Upper lobe of left lung (tissue), 6 donors: Measurements from ENCODE around the gene DLGAP1. TPM values are rescaled to one million over a fixed set of nuclear protein-coding genes. Genes with fewer than 3 reads are reported as not detected.

Experiments
- ATAC-seq, 2 donors: fragments of 200-7000 bp; cut with Tn5 transposase; one replicate each; pipeline ENCODE4 v1.9.1; 2022; ENCODE audit warnings: mild to moderate bottlenecking in 2 of 2, moderate library complexity in 2 of 2; ENCODE audit not compliant: low FRiP score in 2 of 2
- DNase-seq, 2 donors: peaks; one replicate each; pipeline ENCODE4 v3.0.0-alpha.2; 2019 to 2020
- H3K27ac ChIP-seq, 4 donors: fragments of 200-600 bp; sonication (generic); one replicate each; pipeline ENCODE4 v1.5.1; 2016 to 2019
- H3K27me3 ChIP-seq, 4 donors: fragments of 200-600 bp; sonication (generic); one replicate each; pipeline ENCODE4 v1.5.1; 2017 to 2019
- H3K36me3 ChIP-seq, 4 donors: fragments of 200-600 bp; sonication (generic); one replicate each; pipeline ENCODE4 v1.5.1; 2016 to 2019
- H3K4me1 ChIP-seq, 4 donors: fragments of 200-600 bp; sonication (generic); one replicate each; pipeline ENCODE4 v1.5.1; 2018 to 2019
- H3K4me3 ChIP-seq, 4 donors: fragments of 200-600 bp; sonication (generic); one replicate each; pipeline ENCODE4 v1.5.1; 2017 to 2019; ENCODE audit warnings: mild to moderate bottlenecking in 2 of 4, moderate library complexity in 1 of 4
- H3K9me3 ChIP-seq, 4 donors: fragments of 200-600 bp; sonication (generic); one replicate each; pipeline ENCODE4 v1.5.1; 2018 to 2019
- EP300 ChIP-seq, 4 donors: sonication (generic); formaldehyde crosslinking; IDR thresholded peaks; one replicate each; pipeline ENCODE4 v1.5.1; 2017; ENCODE audit warnings: antibody characterized with exemption in 4 of 4, control low read depth in 2 of 4
- POLR2A ChIP-seq, 4 donors: fragments of 450-650 bp; IDR thresholded peaks; one replicate each; pipeline ENCODE4 v1.5.1; 2016 to 2017; ENCODE audit warnings: antibody characterized with exemption in 4 of 4, mild to moderate bottlenecking in 2 of 4
- POLR2AphosphoS5 ChIP-seq, 2 donors: sonication (generic); formaldehyde crosslinking; IDR thresholded peaks; one replicate each; pipeline ENCODE4 v1.5.1; 2017; ENCODE audit warnings: antibody characterized with exemption in 2 of 2
- WGBS, 2 donors: methylation state at CpG; one replicate each; pipeline ENCODE4 v1.1.5; 2017 to 2018; 5-methylcytosine and 5-hydroxymethylcytosine counted together
- total RNA-seq, 6 donors: library from RNA; depleted of rRNA in 4 of 6; stranded (reverse); fragments of >200 nt in 4 of 6; gene quantifications; one replicate each; pipeline versions ENCODE4 v1.1.0 to v1.2.1, GENCODE V29; 2016 to 2021
- TF ChIP-seq, protein P1 (sequence below), 6 experiments: fragments of 450-650 bp in 4 of 6; fragments of 200-600 bp in 2 of 6; sonication (generic) in 2 of 6; IDR thresholded peaks; one replicate each; pipeline ENCODE4 v1.5.1; 2016 to 2019; ENCODE audit warnings: antibody characterized with exemption in 6 of 6
- donor health status: DM: no; HTN: no; CAD: no; lungs with moderate emphysema.
- donor health status: DM: no; HTN: yes; CAD: no; lungs with severe emphysema.

DLGAP1 gene
- total RNA-seq, 6 donors from 2014 or later = 2.1 to 4.6 (median 3.6) TPM

GRCh38 chr18:4438938-4439337 is 16.2 kb downstream of the DLGAP1 start:
- ATAC-seq (no peak), DNase-seq (no peak)
- Histone ChIP-seq H3K27ac (no peak overlapping the region), H3K27me3 (no peaks in the 10 kb centered on the region), H3K4me3 (no peak overlapping the region), H3K36me3 (no peaks in the 10 kb centered on the region), H3K4me1 (no peaks in the 10 kb centered on the region), H3K9me3 (no peaks in the 10 kb centered on the region)
- TF ChIP-seq, protein P1, sequence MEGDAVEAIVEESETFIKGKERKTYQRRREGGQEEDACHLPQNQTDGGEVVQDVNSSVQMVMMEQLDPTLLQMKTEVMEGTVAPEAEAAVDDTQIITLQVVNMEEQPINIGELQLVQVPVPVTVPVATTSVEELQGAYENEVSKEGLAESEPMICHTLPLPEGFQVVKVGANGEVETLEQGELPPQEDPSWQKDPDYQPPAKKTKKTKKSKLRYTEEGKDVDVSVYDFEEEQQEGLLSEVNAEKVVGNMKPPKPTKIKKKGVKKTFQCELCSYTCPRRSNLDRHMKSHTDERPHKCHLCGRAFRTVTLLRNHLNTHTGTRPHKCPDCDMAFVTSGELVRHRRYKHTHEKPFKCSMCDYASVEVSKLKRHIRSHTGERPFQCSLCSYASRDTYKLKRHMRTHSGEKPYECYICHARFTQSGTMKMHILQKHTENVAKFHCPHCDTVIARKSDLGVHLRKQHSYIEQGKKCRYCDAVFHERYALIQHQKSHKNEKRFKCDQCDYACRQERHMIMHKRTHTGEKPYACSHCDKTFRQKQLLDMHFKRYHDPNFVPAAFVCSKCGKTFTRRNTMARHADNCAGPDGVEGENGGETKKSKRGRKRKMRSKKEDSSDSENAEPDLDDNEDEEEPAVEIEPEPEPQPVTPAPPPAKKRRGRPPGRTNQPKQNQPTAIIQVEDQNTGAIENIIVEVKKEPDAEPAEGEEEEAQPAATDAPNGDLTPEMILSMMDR (IDR thresholded peaks at IDR 0.05) = no peak
- WGBS, 2 donors = 73 to 76% methylated on average over 5 of the region's 5 CpGs

DNA sequence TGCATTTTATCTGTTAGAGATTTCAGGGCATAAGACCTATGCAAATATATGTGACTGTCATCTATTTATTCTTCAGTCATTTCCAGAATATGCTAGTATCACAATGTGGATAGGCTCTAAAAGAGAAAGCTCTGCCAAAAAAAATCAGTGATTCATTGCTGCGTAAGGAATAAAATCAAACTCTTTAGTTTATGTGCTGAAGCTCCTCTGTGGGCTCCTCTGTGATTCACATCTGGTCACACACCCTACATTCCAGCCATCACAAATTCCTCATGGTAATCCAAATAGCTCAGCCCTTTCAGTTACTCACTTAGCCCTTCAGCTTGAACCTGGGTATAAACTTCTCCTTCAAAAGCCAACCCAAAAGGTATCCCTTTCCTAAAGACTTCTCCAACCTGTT is 21.4 kb downstream of the DLGAP1 start:
- Histone ChIP-seq H3K27ac (no peak overlapping the region), H3K27me3 (no peaks in the 10 kb centered on the region), H3K9me3 (no peaks in the 10 kb centered on the region), H3K4me1 (no peaks in the 10 kb centered on the region), H3K36me3 (no peaks in the 10 kb centered on the region), H3K4me3 (no peak overlapping the region)
- no peak for DNase-seq
- 82 to 94% methylated on average over 1 of the region's 1 CpG for WGBS, 2 donors
- no peak for ATAC-seq
- no peak for TF ChIP-seq POLR2A (IDR thresholded peaks at IDR 0.05)
- TF ChIP-seq EP300 (IDR thresholded peaks at IDR 0.05) = no peak
- TF ChIP-seq, protein P1 (IDR thresholded peaks at IDR 0.05) = no peak
- no peak for TF ChIP-seq POLR2AphosphoS5 (IDR thresholded peaks at IDR 0.05)

GRCh38 chr18:4430836-4431235 is 24.3 kb downstream of the DLGAP1 start:
- TF ChIP-seq, protein P1 (IDR thresholded peaks at IDR 0.05) = no peak
- TF ChIP-seq POLR2AphosphoS5 (IDR thresholded peaks at IDR 0.05) (no peak), EP300 (IDR thresholded peaks at IDR 0.05) (no peak), POLR2A (IDR thresholded peaks at IDR 0.05) (no peak)
- Histone ChIP-seq H3K27me3 (no peaks in the 10 kb centered on the region), H3K27ac (no peak overlapping the region), H3K4me3 (no peak overlapping the region), H3K36me3 (no peaks in the 10 kb centered on the region), H3K9me3 (no peaks in the 10 kb centered on the region), H3K4me1 (no peaks in the 10 kb centered on the region)
- 61 to 81% methylated on average over 5 of the region's 5 CpGs for WGBS, 2 donors
- ATAC-seq = no peak
- DNase-seq = no peak

GRCh38 chr18:4417714-4418113 is 37.4 kb downstream of the DLGAP1 start:
- H3K4me3 ChIP-seq = no peak overlapping the region
- H3K4me1 ChIP-seq = no peaks in the 10 kb centered on the region
- TF ChIP-seq, protein P1 (IDR thresholded peaks at IDR 0.05) = no peak
- TF ChIP-seq EP300 (IDR thresholded peaks at IDR 0.05) (no peak), POLR2AphosphoS5 (IDR thresholded peaks at IDR 0.05) (no peak), POLR2A (IDR thresholded peaks at IDR 0.05) (no peak)
- H3K27me3 ChIP-seq = no peaks in the 10 kb centered on the region
- H3K27ac ChIP-seq = no peak overlapping the region
- H3K9me3 ChIP-seq = no peaks in the 10 kb centered on the region
- ATAC-seq (no peak), DNase-seq (no peak)
- WGBS, 2 donors = 58 to 66% methylated on average over 4 of the region's 4 CpGs
- no peaks in the 10 kb centered on the region for H3K36me3 ChIP-seq

- WGBS, 2 donors = 62 to 63% methylated on average over 1 of the region's 1 CpG
- ATAC-seq (no peak), DNase-seq (no peak)
- no peaks in the 10 kb centered on the region for H3K4me1 ChIP-seq
- no peak overlapping the region for H3K27ac ChIP-seq
- no peaks in the 10 kb centered on the region for H3K9me3 ChIP-seq
- no peak for TF ChIP-seq POLR2AphosphoS5 (IDR thresholded peaks at IDR 0.05)
- no peak for TF ChIP-seq EP300 (IDR thresholded peaks at IDR 0.05)
- no peak for TF ChIP-seq POLR2A (IDR thresholded peaks at IDR 0.05)
- TF ChIP-seq, protein P1 (IDR thresholded peaks at IDR 0.05) = no peak
- H3K4me3 ChIP-seq = no peak overlapping the region
- no peaks in the 10 kb centered on the region for H3K36me3 ChIP-seq
- H3K27me3 ChIP-seq = no peaks in the 10 kb centered on the region
These were observed 38.1 kb downstream of the DLGAP1 start for GRCh38 chr18:4416976-4417375.
